Measurements from ENCODE around the gene SGK1.

DNA sequence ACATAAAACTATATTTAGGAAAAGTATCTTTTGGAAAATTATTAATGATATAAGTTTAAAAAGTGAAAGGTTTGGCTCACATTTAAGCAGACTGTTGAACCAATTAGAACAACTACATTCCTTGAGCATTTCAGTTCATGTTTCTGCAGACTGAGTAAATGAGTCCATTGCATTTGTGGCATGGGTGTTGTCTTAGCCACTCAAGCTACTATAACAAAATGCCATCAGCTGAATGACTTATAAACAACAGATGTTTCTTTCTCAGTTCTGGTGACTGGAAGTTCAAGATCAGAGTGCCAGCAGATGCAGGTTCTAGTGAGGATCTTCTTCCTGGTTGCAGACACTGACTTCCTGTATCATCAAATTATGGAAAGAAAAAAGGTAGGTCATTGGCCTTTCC, 198.4 kb downstream of the SGK1 start:
- TF ChIP-seq POLR2A (IDR thresholded peaks at IDR 0.05; ENCODE audit: low read depth, low read length) (no peak), TAF1 (IDR thresholded peaks at IDR 0.05; ENCODE audit: borderline replicate concordance, low read depth, low read length) (no peak), POLR2AphosphoS5 (IDR thresholded peaks at IDR 0.05; ENCODE audit: low read depth, low read length) (no peak)

Measured in GM12892 (cell line).